Endodermal cell (in vitro differentiated cells): ENCODE results near the gene AKR7A3. TPM values are rescaled to one million over a fixed set of nuclear protein-coding genes. Genes with fewer than 3 reads are reported as not detected.
A peak's percentile ranks its signal among the peaks of the same experiment; 100 is the strongest.
"Not testable (repeated sequence)": the region's sequence is repeated elsewhere in the genome, so short reads cannot be mapped to it uniquely, and the experiment has no call there.

Experiments
- DNase-seq: peaks from one replicate; pipeline ENCODE4 v3.0.0-alpha.2; 2017
- H3K27ac ChIP-seq: 2 replicates; pipeline ENCODE4 v1.5.1; 2013; ENCODE audit warnings: mild to moderate bottlenecking, low read depth, low read length, moderate library complexity
- H3K27me3 ChIP-seq: 2 replicates; pipeline ENCODE4 v1.6.1; 2013; ENCODE audit warnings: mild to moderate bottlenecking, low read length, moderate library complexity; ENCODE audit not compliant: insufficient read depth, control insufficient read depth, poor library complexity, severe bottlenecking
- H3K36me3 ChIP-seq: 2 replicates; pipeline ENCODE4 v1.7.0; 2013; ENCODE audit warnings: mild to moderate bottlenecking, low read length, moderate library complexity; ENCODE audit not compliant: control insufficient read depth, insufficient read depth
- H3K4me1 ChIP-seq: one replicate; pipeline ENCODE4 v1.7.0; 2013; ENCODE audit warnings: low read length; ENCODE audit not compliant: control insufficient read depth, insufficient read depth
- H3K4me3 ChIP-seq: 2 replicates; pipeline ENCODE4 v1.5.1; 2013; ENCODE audit warnings: mild to moderate bottlenecking, low read length, moderate library complexity
- H3K9ac ChIP-seq: 2 replicates; pipeline ENCODE4 v1.6.1; 2013; ENCODE audit warnings: mild to moderate bottlenecking, low read length, moderate library complexity; ENCODE audit not compliant: poor library complexity, severe bottlenecking; ENCODE audit errors: extremely low read depth
- H3K9me3 ChIP-seq: 2 replicates; pipeline ENCODE4 v1.6.1; 2013; ENCODE audit warnings: mild to moderate bottlenecking, low read length, moderate library complexity; ENCODE audit not compliant: control insufficient read depth
- H3K27ac Mint-ChIP-seq: 2 replicates; pipeline ENCODE4 v1.8.0; 2020; ENCODE audit warnings: mixed read lengths
- H3K27me3 Mint-ChIP-seq: 2 replicates; pipeline ENCODE4 v1.8.0; 2021; ENCODE audit warnings: mild to moderate bottlenecking, mixed read lengths; ENCODE audit not compliant: insufficient read depth
- H3K36me3 Mint-ChIP-seq: 2 replicates; pipeline ENCODE4 v1.8.0; 2020; ENCODE audit warnings: low read depth, mixed read lengths
- H3K4me1 Mint-ChIP-seq: 2 replicates; pipeline ENCODE4 v1.8.0; 2020; ENCODE audit warnings: mixed read lengths
- H3K4me3 Mint-ChIP-seq: 2 replicates; pipeline ENCODE4 v1.8.0; 2020; ENCODE audit warnings: mild to moderate bottlenecking, moderate library complexity, mixed read lengths
- H3K9me3 Mint-ChIP-seq: 2 replicates; pipeline ENCODE4 v1.8.0; 2020; ENCODE audit warnings: mild to moderate bottlenecking, mixed read lengths
- CTCF ChIP-seq: fragments of 200-600 bp; sonication (generic); conservative IDR thresholded peaks from 2 replicates; pipeline ENCODE4 v1.5.0; 2021; ENCODE audit warnings: antibody characterized with exemption, mild to moderate bottlenecking
- WGBS, 2 experiments: methylation state at CpG; one replicate each; pipeline versions ENCODE4 v1.1.5 to v1.1.7; 2013; ENCODE audit warnings: missing lambda C conversion rate in 2 of 2, mixed read lengths in 1 of 2; ENCODE audit not compliant: insufficient coverage in 1 of 2, insufficient read length in 1 of 2; 5-methylcytosine and 5-hydroxymethylcytosine counted together
- total RNA-seq, 2 donors: library from RNA; stranded (reverse); fragmentation: NEBNext Ultra II Directional in 1 of 2; extraction: Animal tissue kit (Norgen Biotek cat#: 25700) in 1 of 2; gene quantifications; 2 replicates in 1 of 2; 3 replicates in 1 of 2; pipeline ENCODE4 v1.2.1, GENCODE V29; 2021

AKR7A3 gene
- total RNA-seq, 2 donors from 2014 or later, result 0.92 to 2.0 TPM

- TF ChIP-seq CTCF, result no peak
- no peaks in the 10 kb centered on the region for H3K36me3 ChIP-seq
- H3K4me3 ChIP-seq, result no peak overlapping the region
- H3K27me3 ChIP-seq, result peaks cover 28% of the 10 kb centered on the region
- peaks cover 40% of the 10 kb centered on the region for H3K27me3 Mint-ChIP-seq
- no peak overlapping the region for H3K27ac ChIP-seq
- no peak overlapping the region for H3K27ac Mint-ChIP-seq
- DNase-seq, result no peak
- no peak overlapping the region for H3K9ac ChIP-seq
- H3K36me3 Mint-ChIP-seq, result peaks cover 2% of the 10 kb centered on the region
- 89 to 92% methylated on average over 10 to 13 of the region's 13 CpGs for WGBS, 2 experiments
- H3K4me3 Mint-ChIP-seq, result peak overlapping the region; percentile 24
- H3K9me3 Mint-ChIP-seq, result peaks cover 5% of the 10 kb centered on the region
- peaks cover 11% of the 10 kb centered on the region for H3K9me3 ChIP-seq
- H3K4me1 ChIP-seq, result no peaks in the 10 kb centered on the region
- H3K4me1 Mint-ChIP-seq, result peaks cover 6% of the 10 kb centered on the region
These were observed 959 bp downstream of the AKR7A3 start for GRCh38 chr1:19287436-19288185.

DNA sequence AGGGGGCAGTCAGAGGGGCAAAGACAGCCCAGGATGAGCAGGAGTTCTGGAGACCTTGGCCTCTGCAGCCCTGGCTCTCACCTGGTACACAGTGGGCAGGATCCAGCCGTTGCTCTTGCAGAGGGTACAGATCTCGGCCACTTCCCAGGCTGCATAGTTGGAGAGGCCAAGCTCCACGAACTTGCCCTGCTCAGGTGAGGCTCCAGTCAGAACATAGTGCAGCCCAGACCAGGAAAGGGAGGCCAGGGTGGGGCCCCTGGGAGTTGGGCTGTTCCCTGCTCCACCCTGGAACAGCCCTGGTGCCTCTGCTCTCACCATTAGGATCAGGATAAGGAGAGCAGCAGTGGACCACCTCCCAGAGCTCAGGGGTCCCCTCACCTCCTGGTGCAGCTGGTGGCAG, 2.8 kb downstream of the AKR7A3 start:
- not testable (repeated sequence) for H3K36me3 Mint-ChIP-seq, H3K4me3 Mint-ChIP-seq, H3K4me1 ChIP-seq, H3K4me1 Mint-ChIP-seq, H3K4me3 ChIP-seq, H3K27ac ChIP-seq, H3K27ac Mint-ChIP-seq, H3K36me3 ChIP-seq, H3K9me3 Mint-ChIP-seq, H3K9ac ChIP-seq, DNase-seq, H3K9me3 ChIP-seq
- H3K27me3 Mint-ChIP-seq, result peaks cover 36% of the 10 kb centered on the region
- peaks cover 28% of the 10 kb centered on the region for H3K27me3 ChIP-seq
- WGBS, 2 experiments, result 72 to 78% methylated on average over 3 of the region's 3 CpGs

DNA sequence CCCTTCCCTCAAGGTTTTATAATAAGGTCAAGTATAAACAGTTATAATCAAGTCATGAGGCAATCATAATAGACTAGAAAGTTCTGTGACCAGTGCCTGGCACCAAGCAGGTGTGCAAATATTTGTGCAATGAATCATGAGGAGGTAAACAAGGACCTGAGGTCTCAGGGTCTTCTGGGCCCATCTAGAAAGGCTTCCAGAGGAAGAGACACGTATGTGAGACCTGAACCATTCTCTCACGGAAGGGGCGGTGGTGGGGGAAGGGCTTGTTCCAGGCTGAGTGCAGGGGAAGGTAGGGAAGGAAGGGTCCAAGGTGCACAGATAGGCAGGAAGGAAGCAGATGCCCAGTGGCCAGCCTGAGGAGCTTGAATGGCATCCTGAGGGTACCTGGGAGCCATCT, 3.2 kb downstream of the AKR7A3 start:
- not testable (repeated sequence) for H3K9me3 Mint-ChIP-seq, H3K9me3 ChIP-seq, H3K4me1 Mint-ChIP-seq, H3K36me3 ChIP-seq, H3K4me3 Mint-ChIP-seq, H3K27ac Mint-ChIP-seq, H3K4me3 ChIP-seq, H3K27ac ChIP-seq, H3K9ac ChIP-seq, DNase-seq, H3K4me1 ChIP-seq, H3K36me3 Mint-ChIP-seq
- 88% methylated on average over 3 of the region's 3 CpGs; no CpG with 5 or more reads in 1 of the 2 experiments for WGBS, 2 experiments
- peaks cover 26% of the 10 kb centered on the region for H3K27me3 ChIP-seq
- H3K27me3 Mint-ChIP-seq, result peaks cover 34% of the 10 kb centered on the region

GRCh38 chr1:19284881-19285280, 3.7 kb downstream of the AKR7A3 start:
- Histone ChIP-seq H3K27me3 (peaks cover 21% of the 10 kb centered on the region), H3K9ac (no peak overlapping the region), H3K9me3 (no peaks in the 10 kb centered on the region), H3K4me3 (no peak overlapping the region), H3K27ac (no peak overlapping the region), H3K4me1 (no peaks in the 10 kb centered on the region), H3K36me3 (no peaks in the 10 kb centered on the region)
- DNase-seq, result no peak
- Mint-ChIP-seq H3K36me3 (peaks cover 11% of the 10 kb centered on the region), H3K4me3 (no peak overlapping the region), H3K4me1 (peaks cover 6% of the 10 kb centered on the region), H3K9me3 (peaks cover 2% of the 10 kb centered on the region), H3K27ac (no peak overlapping the region), H3K27me3 (peaks cover 29% of the 10 kb centered on the region)
- WGBS, 2 experiments, result 86 to 87% methylated on average over 3 to 8 of the region's 8 CpGs
- no peak for TF ChIP-seq CTCF
